Osteoblast (primary cell): ENCODE data around the gene RIMBP2. TPM values are rescaled to one million over a fixed set of nuclear protein-coding genes. Genes with fewer than 3 reads are reported as not detected.

Experiments used
- DNase-seq: peaks from one replicate; pipeline ENCODE4 v3.0.0; 2011; ENCODE audit warnings: low spot score, mixed read lengths; ENCODE audit not compliant: insufficient read length; ENCODE audit errors: missing footprints
- H2AFZ ChIP-seq: 2 replicates; pipeline ENCODE4 v1.6.0; 2011; ENCODE audit warnings: mild to moderate bottlenecking, low read length
- H3K27ac ChIP-seq: 2 replicates; pipeline ENCODE4 v1.5.1; 2011; ENCODE audit warnings: mild to moderate bottlenecking, low read depth, low read length, moderate library complexity
- H3K27me3 ChIP-seq: 2 replicates; pipeline ENCODE4 v1.6.0; 2012; ENCODE audit warnings: mild to moderate bottlenecking, control low read depth, inconsistent platforms, low read length, moderate library complexity; ENCODE audit not compliant: insufficient read depth
- H3K36me3 ChIP-seq: 2 replicates; pipeline ENCODE4 v1.5.1; 2011; ENCODE audit warnings: mild to moderate bottlenecking, low read length, control low read depth, moderate library complexity; ENCODE audit not compliant: insufficient read depth
- H3K4me1 ChIP-seq: 2 replicates; pipeline ENCODE4 v1.5.1; 2011; ENCODE audit warnings: mild to moderate bottlenecking, low read length, control low read depth, moderate library complexity; ENCODE audit not compliant: insufficient read depth
- H3K4me2 ChIP-seq: 2 replicates; pipeline ENCODE4 v1.6.0; 2011; ENCODE audit warnings: mild to moderate bottlenecking, low read length; ENCODE audit not compliant: insufficient read depth
- H3K4me3 ChIP-seq: fragments of 200-600 bp; sonication (generic); 3 replicates; pipeline ENCODE4 v1.5.1; 2012; ENCODE audit warnings: mild to moderate bottlenecking, low read length, inconsistent platforms; ENCODE audit not compliant: insufficient read depth
- H3K79me2 ChIP-seq: 2 replicates; pipeline ENCODE4 v1.6.0; 2012; ENCODE audit warnings: mild to moderate bottlenecking, low read length, control low read depth, inconsistent platforms; ENCODE audit not compliant: insufficient read depth
- H3K9me3 ChIP-seq: 2 replicates; pipeline ENCODE4 v1.5.1; 2011; ENCODE audit warnings: low read depth, low read length, control low read depth
- H4K20me1 ChIP-seq: 2 replicates; pipeline ENCODE4 v1.6.0; 2012; ENCODE audit warnings: mild to moderate bottlenecking, low read length, control low read depth; ENCODE audit not compliant: insufficient read depth
- total RNA-seq: library from RNA; depleted of rRNA; stranded (reverse); fragments of >200 nt; gene quantifications from 2 replicates; pipeline ENCODE4 v1.2.3, GENCODE V29; 2012
- TF ChIP-seq, protein P1 (sequence below): IDR thresholded peaks from 2 replicates; pipeline ENCODE4 v1.5.1; 2011; ENCODE audit warnings: mild to moderate bottlenecking, low read depth, low read length, moderate library complexity; ENCODE audit errors: extremely low read depth

The RIMBP2 gene
- total RNA-seq, 1 donor = not detected

DNA sequence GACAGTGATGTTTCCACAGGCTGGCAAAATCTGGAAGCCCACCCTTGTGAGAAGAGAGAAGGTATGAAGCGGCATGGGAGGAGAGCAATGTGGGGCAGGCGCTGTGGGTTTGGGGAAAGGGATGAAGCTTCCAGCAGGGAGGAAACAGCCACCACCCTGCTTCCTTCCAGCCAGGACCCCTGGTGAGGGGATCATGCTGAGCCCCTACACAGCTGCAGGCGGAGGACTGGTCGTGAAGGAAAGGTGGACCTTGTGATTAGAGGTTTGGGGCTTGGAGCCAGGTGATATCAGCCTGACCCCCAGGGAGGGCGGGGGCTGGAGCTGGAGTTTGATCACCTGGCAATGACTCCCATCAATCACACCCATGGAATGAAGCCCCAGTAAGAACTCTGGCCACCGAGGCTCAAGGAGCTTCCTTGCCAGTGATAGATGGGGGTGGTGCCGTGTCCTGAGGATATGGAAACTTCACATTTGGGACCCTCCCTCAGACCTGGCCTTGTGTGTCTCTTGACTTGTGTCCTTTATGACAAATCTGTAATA lies 48.6 kb downstream of the RIMBP2 start:
- TF ChIP-seq, protein P1, sequence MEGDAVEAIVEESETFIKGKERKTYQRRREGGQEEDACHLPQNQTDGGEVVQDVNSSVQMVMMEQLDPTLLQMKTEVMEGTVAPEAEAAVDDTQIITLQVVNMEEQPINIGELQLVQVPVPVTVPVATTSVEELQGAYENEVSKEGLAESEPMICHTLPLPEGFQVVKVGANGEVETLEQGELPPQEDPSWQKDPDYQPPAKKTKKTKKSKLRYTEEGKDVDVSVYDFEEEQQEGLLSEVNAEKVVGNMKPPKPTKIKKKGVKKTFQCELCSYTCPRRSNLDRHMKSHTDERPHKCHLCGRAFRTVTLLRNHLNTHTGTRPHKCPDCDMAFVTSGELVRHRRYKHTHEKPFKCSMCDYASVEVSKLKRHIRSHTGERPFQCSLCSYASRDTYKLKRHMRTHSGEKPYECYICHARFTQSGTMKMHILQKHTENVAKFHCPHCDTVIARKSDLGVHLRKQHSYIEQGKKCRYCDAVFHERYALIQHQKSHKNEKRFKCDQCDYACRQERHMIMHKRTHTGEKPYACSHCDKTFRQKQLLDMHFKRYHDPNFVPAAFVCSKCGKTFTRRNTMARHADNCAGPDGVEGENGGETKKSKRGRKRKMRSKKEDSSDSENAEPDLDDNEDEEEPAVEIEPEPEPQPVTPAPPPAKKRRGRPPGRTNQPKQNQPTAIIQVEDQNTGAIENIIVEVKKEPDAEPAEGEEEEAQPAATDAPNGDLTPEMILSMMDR = no peak
- Histone ChIP-seq H3K79me2 (no peaks in the 10 kb centered on the region), H3K27me3 (no peaks in the 10 kb centered on the region), H3K36me3 (no peaks in the 10 kb centered on the region), H2AFZ (no peak overlapping the region), H3K27ac (no peak overlapping the region), H3K9me3 (no peaks in the 10 kb centered on the region), H4K20me1 (no peaks in the 10 kb centered on the region), H3K4me2 (no peak overlapping the region), H3K4me3 (no peak overlapping the region), H3K4me1 (no peaks in the 10 kb centered on the region)
- DNase-seq = peak; percentile 81

DNA sequence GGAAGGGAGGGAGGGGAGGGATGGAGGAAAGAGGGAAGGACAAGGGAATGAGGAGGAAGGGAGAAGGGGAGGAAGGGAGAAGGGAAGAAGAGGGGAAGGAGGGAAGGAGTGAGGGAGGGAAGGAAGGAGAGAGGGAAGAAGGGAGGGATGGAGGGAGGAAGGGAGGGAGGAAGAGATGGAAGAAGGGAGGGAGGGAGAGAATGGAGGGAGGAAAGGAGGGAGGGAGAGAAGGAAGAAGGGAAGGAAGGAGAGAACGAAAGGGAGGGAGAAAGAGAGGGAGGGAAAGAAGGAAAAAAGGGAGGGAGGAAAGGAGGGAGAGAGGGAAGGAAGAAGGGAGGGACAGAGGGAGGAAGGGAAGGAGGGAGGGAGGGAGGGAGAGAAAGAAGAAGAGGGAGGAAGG lies 49.5 kb downstream of the RIMBP2 start:
- H3K79me2 ChIP-seq = no peaks in the 10 kb centered on the region
- no peak overlapping the region for H3K4me2 ChIP-seq
- no peaks in the 10 kb centered on the region for H3K36me3 ChIP-seq
- no peak overlapping the region for H3K4me3 ChIP-seq
- TF ChIP-seq, protein P1 = no peak
- peak; percentile 34 for DNase-seq
- H2AFZ ChIP-seq = no peak overlapping the region
- H3K4me1 ChIP-seq = no peaks in the 10 kb centered on the region
- no peaks in the 10 kb centered on the region for H3K27me3 ChIP-seq
- H4K20me1 ChIP-seq = no peaks in the 10 kb centered on the region
- no peaks in the 10 kb centered on the region for H3K9me3 ChIP-seq
- no peak overlapping the region for H3K27ac ChIP-seq

DNA sequence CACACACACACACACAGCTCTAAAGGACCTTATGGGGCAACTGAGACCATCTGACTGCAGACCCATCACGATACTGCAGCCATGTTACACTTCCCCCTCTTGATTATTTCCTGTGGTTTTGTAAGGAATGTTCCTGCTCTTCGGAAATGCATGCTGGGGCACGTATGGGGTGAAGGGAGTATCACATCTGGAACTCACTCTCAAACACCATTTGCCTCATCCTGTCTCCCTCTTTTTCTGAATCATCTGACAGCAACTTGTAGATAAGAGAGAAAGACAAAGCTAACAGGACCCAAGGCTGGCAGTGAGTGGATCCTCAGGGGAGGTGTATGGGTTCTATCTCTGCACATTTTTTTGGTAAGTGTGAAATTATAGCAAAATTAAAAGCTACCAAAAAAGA lies 50.3 kb downstream of the RIMBP2 start:
- Histone ChIP-seq H3K4me3 (no peak overlapping the region), H3K36me3 (no peaks in the 10 kb centered on the region), H3K27ac (no peak overlapping the region), H4K20me1 (no peaks in the 10 kb centered on the region), H3K9me3 (no peaks in the 10 kb centered on the region), H3K79me2 (no peaks in the 10 kb centered on the region), H3K4me1 (no peaks in the 10 kb centered on the region), H3K4me2 (no peak overlapping the region), H3K27me3 (no peaks in the 10 kb centered on the region), H2AFZ (no peak overlapping the region)
- peak; percentile 52 for DNase-seq
- TF ChIP-seq, protein P1 = no peak

DNA sequence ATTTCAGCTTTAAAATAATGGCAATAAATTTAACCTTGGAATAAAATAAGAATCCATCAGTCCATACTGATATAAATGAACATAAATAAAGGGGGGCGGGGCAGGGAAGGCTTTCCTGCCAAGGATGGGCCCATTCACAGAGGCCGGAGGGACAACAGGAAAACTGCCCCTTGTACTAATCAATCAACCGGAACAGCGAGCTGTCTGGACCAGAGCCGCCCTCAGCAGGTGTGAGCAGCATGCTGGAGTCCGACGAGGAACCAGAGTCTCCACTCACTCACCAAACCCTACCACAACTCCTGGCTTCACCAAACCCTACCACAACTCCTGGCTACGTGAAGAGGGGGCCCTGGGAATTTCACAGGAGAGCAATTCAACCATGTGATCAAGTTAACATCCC lies 51.3 kb downstream of the RIMBP2 start:
- no peaks in the 10 kb centered on the region for H3K36me3 ChIP-seq
- H3K4me3 ChIP-seq = no peak overlapping the region
- no peaks in the 10 kb centered on the region for H4K20me1 ChIP-seq
- no peak overlapping the region for H3K27ac ChIP-seq
- H3K9me3 ChIP-seq = no peaks in the 10 kb centered on the region
- H3K4me1 ChIP-seq = no peaks in the 10 kb centered on the region
- H3K79me2 ChIP-seq = no peaks in the 10 kb centered on the region
- TF ChIP-seq, protein P1 = no peak
- no peaks in the 10 kb centered on the region for H3K27me3 ChIP-seq
- DNase-seq = no peak
- no peak overlapping the region for H3K4me2 ChIP-seq
- H2AFZ ChIP-seq = no peak overlapping the region
